HepG2 (cell line): ENCODE data around the gene DRAP1. TPM values are rescaled to one million over a fixed set of nuclear protein-coding genes. Genes with fewer than 3 reads are reported as not detected.

Source experiments
- AHR ChIP-seq: IDR thresholded peaks from 2 replicates; pipeline ENCODE4 v1.6.1; 2018; ENCODE audit warnings: missing genetic modification reagents, missing compliant biosample characterization
- ASH2L ChIP-seq: fragments of 300-600, 200-600 bp; sonication (generic); IDR thresholded peaks from 2 replicates; pipeline ENCODE4 v1.7.0; 2017; ENCODE audit warnings: low read depth, mild to moderate bottlenecking, moderate library complexity, mixed read lengths, low read length; ENCODE audit not compliant: insufficient read length
- ATF7 ChIP-seq, 2 experiments: fragments of 450-650 bp in 1 of 2; sonication (generic) in 1 of 2; formaldehyde crosslinking in 1 of 2; IDR thresholded peaks; 2 replicates each; pipeline versions ENCODE4 v1.4.0 to v1.6.1; 2016 to 2020; ENCODE audit warnings: antibody characterized with exemption in 1 of 2, mild to moderate bottlenecking in 1 of 2, missing genetic modification reagents in 1 of 2
- BHLHE40 ChIP-seq: IDR thresholded peaks from 2 replicates; pipeline ENCODE4 v1.6.1; 2011; ENCODE audit warnings: low read length, improper control_type of control experiment
- DNMT1 ChIP-seq: sonication (generic); formaldehyde crosslinking; IDR thresholded peaks from 2 replicates; pipeline ENCODE4 v1.5.1; 2020; ENCODE audit warnings: mild to moderate bottlenecking, missing genetic modification reagents
- HINFP ChIP-seq: sonication (generic); formaldehyde crosslinking; IDR thresholded peaks from 2 replicates; pipeline ENCODE4 v1.4.0; 2020; ENCODE audit warnings: low read depth, mild to moderate bottlenecking, missing genetic modification reagents
- JUN ChIP-seq: sonication (generic); formaldehyde crosslinking; IDR thresholded peaks from 2 replicates; pipeline ENCODE4 v1.4.0; 2020; ENCODE audit warnings: mild to moderate bottlenecking, missing genetic modification reagents
- KDM1A ChIP-seq: IDR thresholded peaks from 2 replicates; pipeline ENCODE4 v1.6.1; 2016; ENCODE audit warnings: missing compliant biosample characterization
- KLF16 ChIP-seq, 2 experiments: sonication (generic) in 1 of 2; formaldehyde crosslinking in 1 of 2; IDR thresholded peaks; 2 replicates each; pipeline versions ENCODE4 v1.6.1 to v1.8.0; 2016 to 2023; ENCODE audit warnings: missing genetic modification reagents in 2 of 2, missing compliant biosample characterization in 1 of 2
- MED8 ChIP-seq: sonication (generic); formaldehyde crosslinking; IDR thresholded peaks from 2 replicates; pipeline ENCODE4 v1.8.1; 2023; ENCODE audit warnings: mild to moderate bottlenecking, missing genetic modification reagents; ENCODE audit not compliant: insufficient replicate concordance
- NFE2L2 ChIP-seq: fragments of 150-350 bp; IDR thresholded peaks from 2 replicates; pipeline ENCODE4 v1.6.1; 2014; ENCODE audit warnings: low read length
- PAWR ChIP-seq: sonication (generic); formaldehyde crosslinking; IDR thresholded peaks from 2 replicates; pipeline ENCODE4 v1.4.0; 2020; ENCODE audit warnings: missing genetic modification reagents, mild to moderate bottlenecking, borderline replicate concordance
- POGK ChIP-seq: sonication (generic); formaldehyde crosslinking; conservative IDR thresholded peaks from 2 replicates; pipeline ENCODE4 v1.8.0; 2022; ENCODE audit warnings: mild to moderate bottlenecking, moderate library complexity, missing genetic modification reagents
- RARA ChIP-seq: IDR thresholded peaks from 2 replicates; pipeline ENCODE4 v1.6.1; 2016; ENCODE audit warnings: missing genetic modification reagents, missing compliant biosample characterization
- RFX5 ChIP-seq: IDR thresholded peaks from 2 replicates; pipeline ENCODE4 v1.6.1; 2011; ENCODE audit warnings: low read depth, low read length, improper control_type of control experiment
- SP140L ChIP-seq: sonication (generic); formaldehyde crosslinking; IDR thresholded peaks from 2 replicates; pipeline ENCODE4 v1.4.0; 2020; ENCODE audit warnings: missing genetic modification reagents, borderline replicate concordance
- SPEN ChIP-seq: sonication (generic); formaldehyde crosslinking; IDR thresholded peaks from 2 replicates; pipeline ENCODE4 v1.5.1; 2020; ENCODE audit warnings: low read depth, mild to moderate bottlenecking, missing genetic modification reagents
- SRF ChIP-seq: IDR thresholded peaks from 2 replicates; pipeline ENCODE4 v1.6.1; 2011; ENCODE audit warnings: mild to moderate bottlenecking, low read depth, low read length, moderate library complexity
- U2AF1 ChIP-seq: fragments of 200-400 bp; formaldehyde crosslinking; optimal IDR thresholded peaks from 2 replicates; pipeline ENCODE3; 2017; ENCODE audit warnings: mild to moderate bottlenecking, low read depth, low read length
- ZBTB21 ChIP-seq: sonication (generic); formaldehyde crosslinking; IDR thresholded peaks from 2 replicates; pipeline ENCODE4 v1.4.0; 2020; ENCODE audit warnings: missing genetic modification reagents
- ZNF260 ChIP-seq: sonication (generic); formaldehyde crosslinking; IDR thresholded peaks from 2 replicates; pipeline ENCODE4 v1.4.0; 2020; ENCODE audit warnings: missing genetic modification reagents, low read depth, mild to moderate bottlenecking, borderline replicate concordance
- ZNF546 ChIP-seq: sonication (generic); formaldehyde crosslinking; conservative IDR thresholded peaks from 2 replicates; pipeline ENCODE4 v1.8.1; 2023; ENCODE audit warnings: mild to moderate bottlenecking, missing genetic modification reagents
- ZNF609 ChIP-seq: sonication (generic); formaldehyde crosslinking; IDR thresholded peaks from 2 replicates; pipeline ENCODE4 v1.4.0; 2020; ENCODE audit warnings: mild to moderate bottlenecking, missing genetic modification reagents, borderline replicate concordance
- ZNF619 ChIP-seq: sonication (generic); formaldehyde crosslinking; IDR thresholded peaks from 2 replicates; pipeline ENCODE4 v1.4.0; 2020; ENCODE audit warnings: mild to moderate bottlenecking, missing genetic modification reagents
- polyA plus RNA-seq, 8 experiments: library from polyadenylated mRNA; depleted of rRNA in 3 of 8; stranded (reverse) in 7 of 8; unstranded in 1 of 8; fragments of >200 nt; fragmentation: Illumina TruSeq in 4 of 8; extraction: Trizol in 4 of 8; gene quantifications; 2 replicates each; pipeline versions ENCODE4 v1.2.1 to v1.2.3, GENCODE V29; 2011 to 2016; ENCODE audit warnings: low read depth in 4 of 8, missing spikeins in 1 of 8, mixed read lengths in 1 of 8; ENCODE audit not compliant: insufficient read depth in 1 of 8
- total RNA-seq, 5 experiments: library from RNA; depleted of rRNA; stranded (reverse); fragments of >200 nt; fragmentation: Illumina TruSeq; extraction: Trizol; gene quantifications; 2 replicates each; pipeline ENCODE4 v1.2.3, GENCODE V29; 2016; ENCODE audit warnings: low read depth in 1 of 5

DRAP1 gene
- total and polyA plus RNA-seq, 2 of the 13 experiments (the other 11 are each of a cell fraction or from before 2014, with no cell fraction given) = 46.8 to 52.3 TPM

GRCh38 chr11:65884716-65885092 is 34.5 kb upstream of the DRAP1 start (continued):
- TF ChIP-seq ZNF609 (CRISPR knock-in tag) = no peak
- peak; percentile 64 for TF ChIP-seq U2AF1
- no peak for TF ChIP-seq SPEN (CRISPR knock-in tag)
- TF ChIP-seq NFE2L2 = no peak
- TF ChIP-seq ATF7 (IDR thresholded peaks at IDR 0.05) = no peak
- no peak for TF ChIP-seq ATF7 (CRISPR knock-in tag; IDR thresholded peaks at IDR 0.05)
- peak in 1 of 2 experiments; percentile 63; a peak in 1 of 4 replicates for TF ChIP-seq KLF16 (CRISPR knock-in tag; IDR thresholded peaks at IDR 0.05)
- TF ChIP-seq RARA = no peak
- no peak for TF ChIP-seq MED8 (CRISPR knock-in tag)
- no peak for TF ChIP-seq JUN (CRISPR knock-in tag)
- TF ChIP-seq RFX5 = no peak
- no peak for TF ChIP-seq PAWR (CRISPR knock-in tag)
- no peak for TF ChIP-seq SP140L (CRISPR knock-in tag)
- TF ChIP-seq DNMT1 (CRISPR knock-in tag) = no peak
- TF ChIP-seq ASH2L = no peak
- no peak for TF ChIP-seq SRF
- TF ChIP-seq POGK (CRISPR knock-in tag) = 0 out of 2 replicates have a peak, but pooled peaks have one; percentile 39
- TF ChIP-seq ZNF619 (CRISPR knock-in tag) = no peak
- TF ChIP-seq KDM1A (CRISPR knock-in tag) = no peak
- TF ChIP-seq ZNF260 (CRISPR knock-in tag) = no peak
- no peak for TF ChIP-seq ZBTB21 (CRISPR knock-in tag)
- no peak for TF ChIP-seq AHR (CRISPR knock-in tag)
- TF ChIP-seq ZNF546 (CRISPR knock-in tag) = no peak
- 0 out of 2 replicates have a peak, but pooled peaks have one; percentile 39 for TF ChIP-seq BHLHE40
- no peak for TF ChIP-seq HINFP
